Skeletal muscle tissue (tissue), 4 donors: ENCODE data around the gene TRO. TPM values are rescaled to one million over a fixed set of nuclear protein-coding genes. Genes with fewer than 3 reads are reported as not detected.

Experiments
- H3K27ac ChIP-seq: one replicate; pipeline ENCODE4 v1.7.0; 2013; ENCODE audit warnings: mild to moderate bottlenecking, low read depth, low read length, inconsistent platforms
- H3K27me3 ChIP-seq, 3 donors: one replicate each; pipeline ENCODE4 v1.7.0; 2013; ENCODE audit warnings: low read length in 3 of 3; ENCODE audit not compliant: control insufficient read depth in 3 of 3, insufficient read depth in 3 of 3
- H3K36me3 ChIP-seq, 3 donors: one replicate each; pipeline ENCODE4 v1.7.0; 2013; ENCODE audit warnings: low read length in 3 of 3; ENCODE audit not compliant: control insufficient read depth in 3 of 3, insufficient read depth in 3 of 3
- H3K4me1 ChIP-seq, 3 donors: one replicate each; pipeline ENCODE4 v1.7.0; 2013; ENCODE audit warnings: low read length in 3 of 3, mild to moderate bottlenecking in 3 of 3; ENCODE audit not compliant: control insufficient read depth in 3 of 3, insufficient read depth in 3 of 3
- H3K4me3 ChIP-seq, 3 donors: one replicate each; pipeline ENCODE4 v1.7.0; 2013; ENCODE audit warnings: low read length in 3 of 3
- H3K9ac ChIP-seq, 3 donors: one replicate each; pipeline ENCODE4 v1.7.0; 2013; ENCODE audit warnings: low read length in 3 of 3, mild to moderate bottlenecking in 3 of 3, moderate library complexity in 2 of 3, low read depth in 1 of 3
- H3K9me3 ChIP-seq, 3 donors: one replicate each; pipeline ENCODE4 v1.7.0; 2013; ENCODE audit warnings: low read length in 3 of 3; ENCODE audit not compliant: control insufficient read depth in 3 of 3
- total RNA-seq: library from RNA; depleted of rRNA; stranded (reverse); fragments of >200 nt; gene quantifications from one replicate; pipeline ENCODE4 v1.2.3, GENCODE V29; 2014
- donor health status: Osteomylitis.

The TRO gene
- total RNA-seq = 52.2 TPM

GRCh38 chrX:54920610-54921426 lies at the start of gene TRO:
TSS of gene TRO (plus strand) at chrX:54920824. CDS start at chrX:54922247, 1,423 bp downstream.
- H3K27ac ChIP-seq = peak within 1 kb of the TSS; percentile 13
- peaks cover 0 to 2% (median 0%) of the 10 kb centered on the region in 3 donors for H3K4me1 ChIP-seq

GRCh38 chrX:54885740-54886139 lies 34.9 kb upstream of the TRO start:
- no peak overlapping the region for H3K9ac ChIP-seq
- H3K4me1 ChIP-seq = no peaks in the 10 kb centered on the region
- H3K9me3 ChIP-seq = no peaks in the 10 kb centered on the region
- H3K27ac ChIP-seq = no peak overlapping the region
- no peaks in the 10 kb centered on the region for H3K27me3 ChIP-seq
- H3K4me3 ChIP-seq = no peak overlapping the region
- no peaks in the 10 kb centered on the region for H3K36me3 ChIP-seq

More at GRCh38 chrX:54920610-54921426, at the start of gene TRO:
- H3K4me3 ChIP-seq = peak within 1 kb of the TSS; percentile 66 to 76 (median 73)
- no peaks in the 10 kb centered on the region for H3K9me3 ChIP-seq
- H3K27me3 ChIP-seq = no peaks in the 10 kb centered on the region
- no peaks in the 10 kb centered on the region for H3K36me3 ChIP-seq
- H3K9ac ChIP-seq = peak within 1 kb of the TSS; percentile 42 to 65 (median 54)

GRCh38 chrX:54891573-54891972 lies 29.1 kb upstream of the TRO start:
- Histone ChIP-seq H3K27ac (no peak overlapping the region), H3K36me3 (no peaks in the 10 kb centered on the region), H3K4me1 (no peaks in the 10 kb centered on the region), H3K9me3 (peaks cover 0 to 2% (median 0%) of the 10 kb centered on the region in 3 donors), H3K4me3 (no peak overlapping the region), H3K9ac (no peak overlapping the region), H3K27me3 (no peaks in the 10 kb centered on the region)

DNA sequence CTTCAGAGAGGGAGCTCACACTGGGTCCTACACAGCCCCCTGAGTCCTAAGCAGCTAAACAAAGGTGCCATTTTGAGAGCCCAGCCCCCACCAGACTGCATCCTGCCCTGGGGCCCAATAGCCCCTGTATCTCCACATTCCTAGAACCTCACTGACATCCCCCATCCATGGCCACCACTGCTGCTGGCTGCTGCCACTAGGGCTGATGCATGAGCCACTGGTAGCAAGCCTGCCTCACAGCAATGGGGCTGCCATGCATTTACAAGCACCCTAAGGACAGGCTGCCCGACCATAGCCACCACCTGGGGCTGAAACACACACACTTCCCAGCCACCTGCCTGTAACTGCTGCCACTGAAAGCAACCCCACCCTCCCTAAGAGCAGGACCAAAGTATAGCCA lies 26.5 kb upstream of the TRO start:
- H3K27ac ChIP-seq = no peak overlapping the region
- no peaks in the 10 kb centered on the region for H3K36me3 ChIP-seq
- H3K4me3 ChIP-seq = no peak overlapping the region
- H3K9me3 ChIP-seq = peaks cover 0 to 2% (median 0%) of the 10 kb centered on the region in 3 donors
- H3K27me3 ChIP-seq = no peaks in the 10 kb centered on the region
- H3K9ac ChIP-seq = no peak overlapping the region
- H3K4me1 ChIP-seq = no peaks in the 10 kb centered on the region

GRCh38 chrX:54909941-54910340 lies 10.7 kb upstream of the TRO start:
- Histone ChIP-seq H3K9ac (no peak overlapping the region), H3K4me1 (no peaks in the 10 kb centered on the region), H3K27me3 (no peaks in the 10 kb centered on the region), H3K36me3 (no peaks in the 10 kb centered on the region), H3K4me3 (no peak overlapping the region), H3K9me3 (peaks cover 0 to 2% (median 0%) of the 10 kb centered on the region in 3 donors), H3K27ac (no peak overlapping the region)

- no peaks in the 10 kb centered on the region for H3K27me3 ChIP-seq
- H3K9ac ChIP-seq = peak overlapping the region; percentile 42 to 65 (median 54)
- H3K4me3 ChIP-seq = peak overlapping the region; percentile 66 to 76 (median 73)
- H3K27ac ChIP-seq = peak overlapping the region; percentile 13
- H3K36me3 ChIP-seq = no peaks in the 10 kb centered on the region
- peaks cover 0 to 2% (median 0%) of the 10 kb centered on the region in 3 donors for H3K4me1 ChIP-seq
- H3K9me3 ChIP-seq = no peaks in the 10 kb centered on the region
Measured at GRCh38 chrX:54921427-54922021, 900 bp downstream of the TRO start.

GRCh38 chrX:54922547-54922946 lies 1.9 kb downstream of the TRO start:
- H3K36me3 ChIP-seq = no peaks in the 10 kb centered on the region
- no peaks in the 10 kb centered on the region for H3K9me3 ChIP-seq
- H3K4me3 ChIP-seq = no peak overlapping the region
- peaks cover 0 to 2% (median 0%) of the 10 kb centered on the region in 3 donors for H3K4me1 ChIP-seq
- no peaks in the 10 kb centered on the region for H3K27me3 ChIP-seq
- H3K9ac ChIP-seq = no peak overlapping the region
- no peak overlapping the region for H3K27ac ChIP-seq

DNA sequence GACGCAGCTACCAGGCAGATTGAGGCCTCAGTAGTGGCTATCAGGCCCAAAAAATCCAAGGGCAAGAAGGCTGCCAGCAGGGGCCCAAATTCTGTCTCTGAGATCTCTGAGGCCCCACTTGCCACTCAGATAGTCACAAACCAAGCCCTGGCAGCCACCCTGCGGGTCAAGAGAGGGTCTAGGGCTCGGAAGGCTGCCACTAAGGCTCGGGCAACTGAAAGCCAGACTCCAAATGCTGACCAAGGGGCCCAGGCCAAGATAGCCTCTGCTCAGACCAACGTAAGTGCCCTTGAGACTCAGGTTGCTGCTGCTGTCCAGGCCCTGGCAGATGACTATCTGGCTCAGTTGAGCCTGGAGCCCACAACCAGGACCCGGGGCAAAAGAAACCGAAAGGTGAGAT lies 2.8 kb downstream of the TRO start:
- H3K27me3 ChIP-seq = no peaks in the 10 kb centered on the region
- H3K4me3 ChIP-seq = no peak overlapping the region
- no peak overlapping the region for H3K27ac ChIP-seq
- no peaks in the 10 kb centered on the region for H3K9me3 ChIP-seq
- H3K4me1 ChIP-seq = peaks cover 0 to 2% (median 0%) of the 10 kb centered on the region in 3 donors
- no peak overlapping the region for H3K9ac ChIP-seq
- H3K36me3 ChIP-seq = no peaks in the 10 kb centered on the region

DNA sequence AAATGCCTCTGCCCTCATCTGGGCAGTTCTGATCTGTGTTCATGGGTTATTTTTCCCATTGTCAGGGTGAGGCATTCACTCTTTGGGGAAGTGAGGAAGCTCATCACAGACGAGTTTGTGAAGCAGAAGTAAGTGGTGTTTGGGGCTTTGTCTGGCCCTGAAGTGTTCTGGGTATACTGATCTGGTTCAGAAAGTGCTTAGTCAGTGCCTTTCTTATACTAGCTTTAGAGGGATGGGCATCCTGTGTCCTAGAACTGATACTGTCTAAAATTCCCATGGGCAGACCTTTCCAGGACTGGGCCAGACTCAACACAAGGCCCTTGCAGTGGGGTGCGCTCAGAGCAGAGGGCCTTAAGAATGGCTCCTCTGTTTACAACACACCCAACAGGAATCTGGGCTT lies 6.4 kb downstream of the TRO start:
- Histone ChIP-seq H3K9ac (no peak overlapping the region), H3K4me3 (no peak overlapping the region), H3K27me3 (no peaks in the 10 kb centered on the region), H3K36me3 (peaks cover 3 to 15% (median 10%) of the 10 kb centered on the region in 3 donors), H3K4me1 (no peaks in the 10 kb centered on the region), H3K9me3 (peaks cover 0 to 8% (median 0%) of the 10 kb centered on the region in 3 donors), H3K27ac (no peak overlapping the region)

GRCh38 chrX:54928876-54929275 lies 8.3 kb downstream of the TRO start:
- H3K4me1 ChIP-seq = no peaks in the 10 kb centered on the region
- no peak overlapping the region for H3K4me3 ChIP-seq
- H3K27me3 ChIP-seq = no peaks in the 10 kb centered on the region
- no peak overlapping the region for H3K9ac ChIP-seq
- H3K27ac ChIP-seq = no peak overlapping the region
- H3K9me3 ChIP-seq = peaks cover 0 to 8% (median 0%) of the 10 kb centered on the region in 3 donors
- peaks cover 8 to 22% (median 18%) of the 10 kb centered on the region in 3 donors for H3K36me3 ChIP-seq
